Kidney (tissue), 14 donors: ENCODE data around the gene NAA40. TPM values are rescaled to one million over a fixed set of nuclear protein-coding genes. Genes with fewer than 3 reads are reported as not detected.

Experiments used
- DNase-seq, 5 donors: peaks; one replicate each; pipeline ENCODE4 v3.0.0-alpha.2; 2013 to 2020
- FAIRE-seq: peaks from 2 replicates; lab custom pipeline; 2012; peaks lifted over from hg19 to GRCh38; lab: Jason Lieb, UNC
- H3K27ac ChIP-seq, 2 donors: one replicate each; pipeline ENCODE4 v1.7.0; 2013; ENCODE audit warnings: low read depth in 2 of 2, low read length in 2 of 2, inconsistent platforms in 1 of 2
- H3K27me3 ChIP-seq: one replicate; pipeline ENCODE4 v1.7.1; 2013; ENCODE audit warnings: low read length, inconsistent platforms; ENCODE audit not compliant: control insufficient read depth, insufficient read depth
- H3K36me3 ChIP-seq, 3 donors: one replicate each; pipeline versions ENCODE4 v1.7.0 to v1.7.1; 2013; ENCODE audit warnings: low read length in 3 of 3, control low read depth in 1 of 3, inconsistent platforms in 1 of 3; ENCODE audit not compliant: insufficient read depth in 3 of 3, control insufficient read depth in 2 of 3
- H3K4me1 ChIP-seq, 3 donors: one replicate each; pipeline versions ENCODE4 v1.7.0 to v1.7.1; 2013; ENCODE audit warnings: low read length in 3 of 3, inconsistent platforms in 1 of 3, low read depth in 1 of 3; ENCODE audit not compliant: control insufficient read depth in 2 of 3, insufficient read depth in 2 of 3
- H3K4me3 ChIP-seq, 3 donors: one replicate each; pipeline versions ENCODE4 v1.7.0 to v1.8.1; 2013; ENCODE audit warnings: low read length in 3 of 3, control low read depth in 1 of 3, inconsistent platforms in 1 of 3
- H3K9ac ChIP-seq, 3 donors: one replicate each; pipeline versions ENCODE4 v1.7.0 to v1.7.1; 2013; ENCODE audit warnings: low read length in 3 of 3, control low read depth in 1 of 3, inconsistent platforms in 1 of 3
- H3K9me3 ChIP-seq, 3 donors: one replicate each; pipeline versions ENCODE4 v1.7.0 to v1.7.1; 2013; ENCODE audit warnings: low read length in 3 of 3, control low read depth in 1 of 3, inconsistent platforms in 1 of 3; ENCODE audit not compliant: control insufficient read depth in 2 of 3, insufficient read depth in 1 of 3
- intact Hi-C: fragments of 100-400 bp; cut with DNase I; formaldehyde crosslinking; loops from one replicate; pipeline ENCODE4 v1.11.1; 2022
- polyA plus RNA-seq: library from polyadenylated mRNA; stranded (reverse); fragments of 350-450 nt; fragmentation: Illumina TruSeq; extraction: RNeasy Lipid Tissue Mini Kit (QIAGEN cat#74804); gene quantifications from one replicate; pipeline ENCODE4 v1.2.3, GENCODE V29; 2014; ENCODE audit warnings: low read depth, low replicate concordance; ENCODE audit not compliant: insufficient read depth
- total RNA-seq: library from RNA; stranded (reverse); fragmentation: NEBNext Ultra II Directional; extraction: Animal tissue kit (Norgen Biotek cat#: 25700); gene quantifications from one replicate; pipeline ENCODE4 v1.2.1, GENCODE V29; 2021
- TF ChIP-seq, protein P1 (sequence below): IDR thresholded peaks from 3 replicates; pipeline ENCODE4 v1.5.1; 2012; ENCODE audit warnings: mild to moderate bottlenecking, moderate library complexity, borderline replicate concordance; ENCODE audit not compliant: insufficient read depth; ENCODE audit errors: extremely low read depth
- donor health status: control.
- donor health status: control.
- donor health status: control.
- donor health status: control.
- donor health status: control.
- donor health status: DM: yes; HTN: yes; CAD: no.
- donor health status: Normal renal cell carcinoma (clear cell type).

NAA40 gene
- total and polyA plus RNA-seq, 2 donors from 2014 or later, result 11.8 to 27.2 TPM

DNA sequence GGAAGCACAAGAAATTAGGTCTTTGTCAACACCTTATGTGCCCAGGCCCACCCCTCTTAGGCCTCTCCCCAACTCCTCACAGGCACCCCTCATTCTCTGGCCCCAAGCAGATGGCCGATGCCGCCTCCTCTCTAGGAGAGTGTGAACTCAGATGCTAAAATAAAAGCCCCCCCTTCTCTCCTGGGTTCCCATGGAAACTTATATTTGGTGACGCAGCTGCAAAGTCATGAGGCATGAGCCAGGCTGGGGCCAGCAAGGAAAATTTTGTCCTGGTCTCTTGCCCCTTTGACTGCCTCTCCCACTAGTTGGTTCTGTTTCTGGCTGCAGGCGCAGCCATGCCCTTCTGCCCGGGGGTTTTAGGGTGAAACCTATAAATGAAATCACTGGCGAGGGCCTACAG, 33.6 kb upstream of the NAA40 start:
- no peak overlapping the region for H3K9ac ChIP-seq
- H3K4me3 ChIP-seq, result no peak overlapping the region
- peaks cover 0 to 2% (median 0%) of the 10 kb centered on the region in 3 donors for H3K4me1 ChIP-seq
- no peak for DNase-seq
- no peaks in the 10 kb centered on the region for H3K27me3 ChIP-seq
- intact Hi-C loops, result no loop called here
- FAIRE-seq, result no peak
- no peaks in the 10 kb centered on the region for H3K9me3 ChIP-seq
- H3K36me3 ChIP-seq, result peaks cover 2 to 43% (median 38%) of the 10 kb centered on the region in 3 donors
- TF ChIP-seq, protein P1, sequence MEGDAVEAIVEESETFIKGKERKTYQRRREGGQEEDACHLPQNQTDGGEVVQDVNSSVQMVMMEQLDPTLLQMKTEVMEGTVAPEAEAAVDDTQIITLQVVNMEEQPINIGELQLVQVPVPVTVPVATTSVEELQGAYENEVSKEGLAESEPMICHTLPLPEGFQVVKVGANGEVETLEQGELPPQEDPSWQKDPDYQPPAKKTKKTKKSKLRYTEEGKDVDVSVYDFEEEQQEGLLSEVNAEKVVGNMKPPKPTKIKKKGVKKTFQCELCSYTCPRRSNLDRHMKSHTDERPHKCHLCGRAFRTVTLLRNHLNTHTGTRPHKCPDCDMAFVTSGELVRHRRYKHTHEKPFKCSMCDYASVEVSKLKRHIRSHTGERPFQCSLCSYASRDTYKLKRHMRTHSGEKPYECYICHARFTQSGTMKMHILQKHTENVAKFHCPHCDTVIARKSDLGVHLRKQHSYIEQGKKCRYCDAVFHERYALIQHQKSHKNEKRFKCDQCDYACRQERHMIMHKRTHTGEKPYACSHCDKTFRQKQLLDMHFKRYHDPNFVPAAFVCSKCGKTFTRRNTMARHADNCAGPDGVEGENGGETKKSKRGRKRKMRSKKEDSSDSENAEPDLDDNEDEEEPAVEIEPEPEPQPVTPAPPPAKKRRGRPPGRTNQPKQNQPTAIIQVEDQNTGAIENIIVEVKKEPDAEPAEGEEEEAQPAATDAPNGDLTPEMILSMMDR, result no peak
- H3K27ac ChIP-seq, result no peak overlapping the region

DNA sequence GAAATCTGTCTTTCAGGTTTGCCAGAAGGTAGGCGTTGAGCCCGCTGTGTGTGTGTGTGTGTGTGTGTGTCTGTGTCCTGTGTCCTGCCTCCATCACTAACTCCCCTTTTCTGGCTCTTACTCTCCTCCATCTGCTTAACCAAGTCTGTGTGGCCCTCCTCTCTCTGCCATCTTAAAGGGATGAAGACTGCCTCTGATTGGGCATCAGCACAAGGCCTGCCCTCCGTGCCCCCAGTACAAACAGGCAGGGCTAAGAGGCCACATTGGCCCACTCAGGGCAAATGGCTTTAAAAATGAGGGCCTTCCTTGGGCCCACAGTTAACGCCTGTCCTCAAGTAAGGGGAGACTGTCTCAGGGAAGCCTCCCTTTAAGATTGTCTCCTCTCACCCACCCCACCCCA, 32.7 kb upstream of the NAA40 start:
- intact Hi-C loops, result no loop called here
- Histone ChIP-seq H3K9ac (no peak overlapping the region), H3K4me3 (no peak overlapping the region), H3K9me3 (no peaks in the 10 kb centered on the region), H3K27ac (no peak overlapping the region), H3K36me3 (peaks cover 2 to 35% (median 34%) of the 10 kb centered on the region in 3 donors), H3K27me3 (no peaks in the 10 kb centered on the region), H3K4me1 (peaks cover 0 to 2% (median 0%) of the 10 kb centered on the region in 3 donors)
- TF ChIP-seq, protein P1, result no peak
- FAIRE-seq (no peak), DNase-seq (no peak)

DNA sequence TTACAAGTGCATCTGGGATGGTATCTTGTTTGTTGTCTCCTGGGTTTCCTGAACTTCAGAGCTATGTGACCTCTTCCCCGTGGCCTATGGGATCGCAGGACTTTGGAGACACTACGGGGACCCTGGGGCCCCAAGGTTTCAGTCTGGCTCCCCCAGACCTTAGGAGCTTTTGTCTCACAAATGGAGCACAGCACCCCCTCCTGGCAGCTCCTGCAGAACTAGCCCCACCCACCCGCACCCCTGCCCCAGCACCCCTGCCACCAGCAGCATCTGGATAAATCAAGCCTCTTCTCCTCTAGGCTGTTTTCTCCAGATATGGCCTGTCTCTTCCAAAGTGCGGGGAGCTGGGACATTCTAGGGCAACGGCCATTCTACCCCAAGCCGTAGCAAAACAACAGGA, 32.2 kb upstream of the NAA40 start:
- peaks cover 0 to 2% (median 0%) of the 10 kb centered on the region in 3 donors for H3K4me1 ChIP-seq
- TF ChIP-seq, protein P1, result peak; percentile 7
- H3K36me3 ChIP-seq, result peaks cover 2 to 32% (median 30%) of the 10 kb centered on the region in 3 donors
- no peaks in the 10 kb centered on the region for H3K27me3 ChIP-seq
- DNase-seq (no peak), FAIRE-seq (no peak)
- intact Hi-C loops, result no loop called here
- H3K27ac ChIP-seq, result no peak overlapping the region
- no peaks in the 10 kb centered on the region for H3K9me3 ChIP-seq
- H3K9ac ChIP-seq, result no peak overlapping the region
- H3K4me3 ChIP-seq, result no peak overlapping the region

DNA sequence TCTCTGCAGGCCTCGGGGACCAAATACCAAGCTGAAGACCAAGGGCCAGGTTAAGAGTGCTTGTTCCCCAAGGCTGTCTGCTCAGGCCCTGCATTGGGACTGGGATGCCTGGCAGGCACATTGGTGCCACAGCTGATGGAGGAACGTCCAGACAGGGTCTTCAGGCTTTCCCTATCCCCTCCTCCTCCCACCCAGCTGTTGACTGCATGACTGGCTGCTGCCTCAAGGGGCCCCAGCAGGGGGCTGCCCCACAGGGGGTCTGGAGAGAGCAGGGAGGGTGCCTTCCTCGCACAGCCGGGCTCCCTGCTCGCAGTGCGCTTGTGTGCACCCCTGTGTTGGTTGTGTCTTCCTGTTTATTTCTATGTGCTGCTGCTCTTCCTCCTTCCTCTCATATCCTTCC, 31.7 kb upstream of the NAA40 start:
- DNase-seq (peak in 2 of 5 donors; percentile 42 to 66), FAIRE-seq (no peak)
- Histone ChIP-seq H3K27ac (no peak overlapping the region), H3K9ac (no peak overlapping the region), H3K9me3 (no peaks in the 10 kb centered on the region), H3K4me1 (peaks cover 0 to 2% (median 0%) of the 10 kb centered on the region in 3 donors), H3K27me3 (no peaks in the 10 kb centered on the region), H3K4me3 (no peak overlapping the region), H3K36me3 (peaks cover 2 to 27% (median 26%) of the 10 kb centered on the region in 3 donors)
- TF ChIP-seq, protein P1, result no peak
- intact Hi-C loops, result no loop called here
